ENCODE data around the gene PPP2R2D. TPM values are rescaled to one million over a fixed set of nuclear protein-coding genes. Genes with fewer than 3 reads are reported as not detected.

Gene PPP2R2D
- total and polyA plus RNA-seq, 7 donors: 18.4 to 44.0 (median 23.8) TPM

DNA sequence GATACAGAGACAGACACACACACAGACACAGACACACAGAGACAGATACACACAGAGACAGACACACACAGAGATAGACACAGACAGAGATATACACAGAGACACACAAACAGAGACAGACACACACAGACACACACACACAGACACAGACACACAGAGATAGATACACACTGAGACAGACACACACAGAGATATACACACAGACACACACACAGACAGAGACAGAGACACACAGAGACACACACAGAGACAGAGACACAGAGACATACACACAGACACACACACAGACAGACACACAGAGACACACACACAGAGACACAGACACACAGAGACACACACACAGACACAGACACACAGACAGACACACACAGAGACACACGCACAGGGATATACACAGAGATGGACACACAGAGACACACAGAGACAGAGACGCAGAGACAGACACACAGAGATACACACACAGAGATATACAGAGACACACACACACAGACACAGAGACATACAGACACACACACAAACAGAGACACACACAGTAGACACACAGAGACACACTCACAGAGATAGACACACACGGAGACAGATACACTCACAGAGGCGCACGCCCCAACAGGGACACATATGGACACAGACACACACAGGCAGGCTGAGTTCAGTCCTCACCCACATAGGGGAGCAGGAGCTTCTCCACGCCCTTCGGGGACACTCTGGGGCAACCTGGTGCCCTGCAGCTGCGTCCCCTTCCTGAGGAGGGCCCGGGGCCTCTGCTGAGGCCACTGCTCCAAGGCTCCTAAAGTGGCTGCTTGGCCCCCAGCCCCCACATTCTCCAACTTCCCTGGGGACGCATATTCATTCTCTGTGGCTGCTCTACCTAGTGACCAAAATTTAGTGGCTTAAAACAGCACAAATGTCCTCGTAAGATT is 10.3 kb upstream of the PPP2R2D start:
- Histone ChIP-seq H3K4me3 (no peak overlapping the region), H3K36me3 (no peaks in the 10 kb centered on the region), H3K4me1 (peaks cover 0 to 2% (median 1%) of the 10 kb centered on the region in 4 donors), H3K27ac (no peak overlapping the region), H3K27me3 (peaks cover 0 to 19% (median 0%) of the 10 kb centered on the region in 3 donors), H3K9me3 (no peaks in the 10 kb centered on the region)
- 80 to 83% methylated on average over 11 of the region's 11 CpGs for WGBS, 2 donors
- no peak for DNase-seq
- intact Hi-C loops (cut with DNase I): no loop called here
- no peak for TF ChIP-seq EP300 (IDR thresholded peaks at IDR 0.05)
- no peak for TF ChIP-seq POLR2AphosphoS5 (IDR thresholded peaks at IDR 0.05)
- no peak for TF ChIP-seq POLR2A (IDR thresholded peaks at IDR 0.05)
- TF ChIP-seq, protein P1, sequence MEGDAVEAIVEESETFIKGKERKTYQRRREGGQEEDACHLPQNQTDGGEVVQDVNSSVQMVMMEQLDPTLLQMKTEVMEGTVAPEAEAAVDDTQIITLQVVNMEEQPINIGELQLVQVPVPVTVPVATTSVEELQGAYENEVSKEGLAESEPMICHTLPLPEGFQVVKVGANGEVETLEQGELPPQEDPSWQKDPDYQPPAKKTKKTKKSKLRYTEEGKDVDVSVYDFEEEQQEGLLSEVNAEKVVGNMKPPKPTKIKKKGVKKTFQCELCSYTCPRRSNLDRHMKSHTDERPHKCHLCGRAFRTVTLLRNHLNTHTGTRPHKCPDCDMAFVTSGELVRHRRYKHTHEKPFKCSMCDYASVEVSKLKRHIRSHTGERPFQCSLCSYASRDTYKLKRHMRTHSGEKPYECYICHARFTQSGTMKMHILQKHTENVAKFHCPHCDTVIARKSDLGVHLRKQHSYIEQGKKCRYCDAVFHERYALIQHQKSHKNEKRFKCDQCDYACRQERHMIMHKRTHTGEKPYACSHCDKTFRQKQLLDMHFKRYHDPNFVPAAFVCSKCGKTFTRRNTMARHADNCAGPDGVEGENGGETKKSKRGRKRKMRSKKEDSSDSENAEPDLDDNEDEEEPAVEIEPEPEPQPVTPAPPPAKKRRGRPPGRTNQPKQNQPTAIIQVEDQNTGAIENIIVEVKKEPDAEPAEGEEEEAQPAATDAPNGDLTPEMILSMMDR (IDR thresholded peaks at IDR 0.05): no peak

DNA sequence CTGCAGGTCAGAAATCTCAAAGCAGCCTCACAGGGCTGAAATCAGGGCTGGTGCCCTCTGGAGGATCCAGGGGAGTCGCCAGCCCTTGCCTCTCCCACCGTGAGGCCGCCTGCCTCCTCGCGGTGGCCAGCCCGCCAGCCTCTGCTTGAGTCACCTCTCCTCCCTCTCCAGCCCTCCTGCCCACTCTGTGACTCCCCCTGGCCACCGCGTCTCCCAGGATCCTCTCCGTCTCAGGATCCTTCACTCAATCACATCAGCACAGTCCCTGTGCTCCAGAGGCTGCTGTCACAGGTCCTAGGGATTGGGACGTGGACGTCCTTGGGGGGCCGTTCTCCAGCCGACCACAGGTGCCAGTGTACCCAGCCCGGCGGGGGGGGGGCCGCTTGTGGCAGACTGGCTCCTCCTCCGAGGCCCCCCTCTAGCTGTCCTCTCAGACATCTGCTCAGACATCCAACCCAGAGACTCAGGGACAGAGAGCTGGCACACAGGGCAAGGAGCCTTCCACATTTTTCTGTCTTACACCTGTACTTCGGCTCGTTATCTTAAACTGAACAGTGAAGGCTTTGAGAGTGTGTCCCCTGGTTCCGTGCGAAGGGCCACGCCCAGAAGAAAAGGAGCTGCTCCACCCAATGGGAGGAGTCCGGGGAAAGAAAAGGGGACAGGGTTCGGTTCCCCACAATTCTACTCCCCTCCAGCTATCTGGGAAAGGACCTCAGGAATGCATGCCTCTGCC is 9.4 kb upstream of the PPP2R2D start:
- no peaks in the 10 kb centered on the region for H3K36me3 ChIP-seq
- no peak overlapping the region for H3K4me3 ChIP-seq
- H3K4me1 ChIP-seq: no peaks in the 10 kb centered on the region
- DNase-seq: no peak
- H3K9me3 ChIP-seq: no peaks in the 10 kb centered on the region
- WGBS, 2 donors: 19 to 47% methylated on average over 24 of the region's 24 CpGs
- H3K27ac ChIP-seq: no peak overlapping the region
- intact Hi-C loops (cut with DNase I): no loop called here
- no peak for TF ChIP-seq POLR2A (IDR thresholded peaks at IDR 0.05)
- TF ChIP-seq EP300 (IDR thresholded peaks at IDR 0.05): no peak
- peaks cover 0 to 19% (median 0%) of the 10 kb centered on the region in 3 donors for H3K27me3 ChIP-seq

DNA sequence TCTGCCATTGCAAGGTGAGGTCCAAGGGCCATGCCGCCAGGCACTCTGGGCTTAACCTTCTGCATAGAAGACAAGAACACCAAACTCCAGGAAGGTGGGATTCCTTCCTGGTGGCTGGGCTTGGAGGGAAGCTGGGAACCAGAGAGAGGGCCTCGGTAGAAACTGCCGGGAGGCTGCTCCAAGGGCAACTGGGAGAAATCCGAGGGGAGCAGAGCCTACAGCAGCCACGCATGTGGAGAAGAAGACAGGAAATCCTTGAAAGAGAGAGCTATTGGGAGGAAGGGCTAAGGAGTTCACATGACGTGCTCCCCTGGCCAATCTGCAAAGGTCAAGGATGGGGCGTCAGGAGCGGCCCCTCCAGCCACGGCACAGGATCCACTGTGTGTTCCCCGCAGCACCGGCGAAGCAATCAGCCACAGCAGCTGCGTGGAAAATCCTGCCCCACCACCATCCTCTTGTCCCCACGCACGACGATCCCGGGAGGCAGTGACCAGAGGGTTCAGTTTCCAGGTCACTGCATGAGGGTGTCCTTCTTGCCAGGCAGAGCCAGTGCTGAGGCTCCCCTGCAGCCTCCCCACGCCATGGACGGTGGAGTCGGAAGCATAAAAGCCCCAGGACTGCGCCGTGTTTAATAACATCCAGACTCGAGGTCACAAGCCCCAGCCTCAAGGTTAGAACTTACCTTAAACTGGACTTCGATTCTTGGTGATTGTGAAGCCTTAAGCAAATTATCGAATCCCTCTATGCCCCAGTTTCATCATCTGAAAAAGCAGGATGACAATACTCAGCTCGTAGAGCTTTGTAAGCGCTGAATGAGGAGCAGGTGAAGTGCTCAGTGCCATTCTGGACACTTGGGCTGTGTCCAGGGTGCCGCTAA is 8.6 kb upstream of the PPP2R2D start:
- H3K36me3 ChIP-seq: no peaks in the 10 kb centered on the region
- peaks cover 0 to 19% (median 0%) of the 10 kb centered on the region in 3 donors for H3K27me3 ChIP-seq
- no peak for DNase-seq
- H3K9me3 ChIP-seq: no peaks in the 10 kb centered on the region
- no peaks in the 10 kb centered on the region for H3K4me1 ChIP-seq
- intact Hi-C loops (cut with DNase I): no loop called here
- TF ChIP-seq POLR2AphosphoS5 (IDR thresholded peaks at IDR 0.05) (no peak), POLR2A (IDR thresholded peaks at IDR 0.05) (no peak), EP300 (IDR thresholded peaks at IDR 0.05) (no peak)
- TF ChIP-seq, protein P1 (IDR thresholded peaks at IDR 0.05): no peak
- WGBS, 2 donors: 72 to 78% methylated on average over 28 of the region's 28 CpGs
- no peak overlapping the region for H3K27ac ChIP-seq
- H3K4me3 ChIP-seq: no peak overlapping the region

DNA sequence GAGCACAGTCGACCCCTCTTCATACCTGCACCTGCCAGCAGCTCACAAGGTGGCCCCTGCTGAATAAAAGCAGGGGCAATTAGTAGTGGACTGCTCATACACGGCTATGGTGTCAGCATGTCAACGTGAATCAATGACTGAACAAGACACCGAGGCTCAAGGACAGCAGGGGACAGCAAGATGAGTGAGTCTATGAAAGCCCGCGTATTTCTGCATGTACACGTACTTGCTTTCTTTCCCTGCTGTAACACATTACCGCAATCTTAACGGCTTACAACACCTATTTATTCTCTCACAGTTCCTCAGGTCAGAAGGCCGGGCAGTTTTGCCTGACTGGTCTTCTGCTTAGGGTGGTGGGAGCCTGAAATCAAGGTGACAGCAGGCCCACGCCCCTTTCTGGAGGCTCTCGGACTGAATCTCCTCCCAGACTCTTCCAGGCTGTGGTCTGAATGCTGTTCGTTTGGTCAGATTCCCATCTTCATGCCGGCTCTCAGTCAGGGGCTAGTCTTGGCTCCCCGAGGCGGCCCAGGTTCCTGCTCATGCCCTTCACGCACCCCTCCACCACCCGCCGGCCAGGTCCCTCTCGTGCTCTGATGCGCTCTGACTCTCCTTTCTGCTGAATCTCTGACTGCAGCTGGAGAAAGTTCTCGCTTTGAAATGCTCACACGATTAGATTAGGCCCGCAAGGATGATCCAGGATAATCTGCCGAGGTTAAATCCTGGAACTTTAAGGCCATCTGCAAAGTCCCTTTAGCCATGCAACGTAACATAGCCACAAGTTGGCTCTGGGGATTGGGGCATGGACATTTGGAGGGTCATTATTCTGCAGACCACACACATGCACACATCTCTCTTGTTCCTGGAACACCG is 7.8 kb upstream of the PPP2R2D start:
- intact Hi-C loops (cut with DNase I): no loop called here
- no peak for DNase-seq
- Histone ChIP-seq H3K4me3 (no peak overlapping the region), H3K27ac (no peak overlapping the region), H3K36me3 (no peaks in the 10 kb centered on the region), H3K27me3 (peaks cover 0 to 22% (median 0%) of the 10 kb centered on the region in 3 donors), H3K9me3 (no peaks in the 10 kb centered on the region), H3K4me1 (no peaks in the 10 kb centered on the region)
- TF ChIP-seq, protein P1 (IDR thresholded peaks at IDR 0.05): no peak
- no peak for TF ChIP-seq EP300 (IDR thresholded peaks at IDR 0.05)
- no peak for TF ChIP-seq POLR2AphosphoS5 (IDR thresholded peaks at IDR 0.05)
- TF ChIP-seq POLR2A (IDR thresholded peaks at IDR 0.05): no peak
- WGBS, 2 donors: 87 to 89% methylated on average over 27 of the region's 27 CpGs
